Naive B cell (primary cell): ENCODE data around the gene ATAT1. TPM values are rescaled to one million over a fixed set of nuclear protein-coding genes. Genes with fewer than 3 reads are reported as not detected.
A peak's percentile ranks its signal among the peaks of the same experiment; 100 is the strongest.

Experiments
- ATAC-seq, 2 donors: fragments of 150-1000 bp; cut with Tn5 transposase; 2 replicates each; pipeline ENCODE4 v1.10.0; 2021; ENCODE audit warnings: low read depth in 2 of 2, mild to moderate bottlenecking in 2 of 2, moderate library complexity in 2 of 2
- DNase-seq: peaks from one replicate; pipeline ENCODE4 v3.0.0; 2022
- H3K27ac Mint-ChIP-seq, 6 donors: one replicate each; pipeline ENCODE4 v1.8.0; 2020 to 2022; ENCODE audit warnings: mild to moderate bottlenecking in 6 of 6, mixed read lengths in 6 of 6, moderate library complexity in 5 of 6, inconsistent platforms in 2 of 6
- H3K27me3 Mint-ChIP-seq, 3 donors: one replicate each; pipeline ENCODE4 v1.8.0; 2021 to 2022; ENCODE audit warnings: mixed read lengths in 3 of 3, mild to moderate bottlenecking in 1 of 3
- H3K36me3 Mint-ChIP-seq, 2 donors: one replicate each; pipeline ENCODE4 v1.8.0; 2020 to 2022; ENCODE audit warnings: mixed read lengths in 2 of 2, inconsistent platforms in 1 of 2, mild to moderate bottlenecking in 1 of 2
- H3K4me1 Mint-ChIP-seq, 3 donors: one replicate each; pipeline ENCODE4 v1.8.0; 2020 to 2022; ENCODE audit warnings: mixed read lengths in 3 of 3, inconsistent platforms in 1 of 3, mild to moderate bottlenecking in 1 of 3, moderate library complexity in 1 of 3
- H3K4me3 Mint-ChIP-seq, 8 donors: one replicate each; pipeline ENCODE4 v1.8.0; 2020 to 2022; ENCODE audit warnings: mild to moderate bottlenecking in 8 of 8, mixed read lengths in 8 of 8, moderate library complexity in 8 of 8, inconsistent platforms in 2 of 8
- H3K9me3 Mint-ChIP-seq, 7 donors: one replicate each; pipeline ENCODE4 v1.8.0; 2020 to 2022; ENCODE audit warnings: mixed read lengths in 7 of 7, mild to moderate bottlenecking in 5 of 7, inconsistent platforms in 2 of 7, moderate library complexity in 1 of 7
- polyA plus RNA-seq, 6 donors: library from polyadenylated mRNA; unstranded; fragments of 300-500 nt; fragmentation: Illumina TruSeq; gene quantifications; one replicate each; pipeline ENCODE4 v1.2.3, GENCODE V29; 2021; ENCODE audit warnings: low read depth in 6 of 6

Gene ATAT1
- polyA plus RNA-seq, 6 donors from 2014 or later, result 0.79 to 4.1 (median 2.0) TPM

- Mint-ChIP-seq H3K36me3 (peaks cover 22 to 30% of the 10 kb centered on the region in 2 donors), H3K4me3 (peak overlapping the region; percentile 94 to 100 (median 98)), H3K27me3 (no peaks in the 10 kb centered on the region), H3K27ac (peak overlapping the region; percentile 99 to 100 (median 100)), H3K4me1 (peaks cover 33 to 54% (median 44%) of the 10 kb centered on the region in 3 donors), H3K9me3 (peaks cover 0 to 4% (median 0%) of the 10 kb centered on the region in 7 donors)
- ATAC-seq (no peak), DNase-seq (peak; percentile 50)
Observed at GRCh38 chr6:30615958-30616810, 10.5 kb upstream of the ATAT1 start.

- Mint-ChIP-seq H3K9me3 (peaks cover 0 to 4% (median 0%) of the 10 kb centered on the region in 7 donors), H3K36me3 (peaks cover 22 to 30% of the 10 kb centered on the region in 2 donors), H3K27ac (peak within 1 kb of the TSS; percentile 99 to 100 (median 100)), H3K4me1 (peaks cover 25 to 46% (median 36%) of the 10 kb centered on the region in 3 donors), H3K27me3 (no peaks in the 10 kb centered on the region), H3K4me3 (peak within 1 kb of the TSS; percentile 94 to 100 (median 98))
- DNase-seq, result peak; percentile 99
- peak; percentile 70 to 72 for ATAC-seq
Observed at GRCh38 chr6:30616811-30617564, 9.7 kb upstream of the ATAT1 start, which contains the start of gene PPP1R10. Gene PPP1R10, minus strand, starts transcription at chr6:30617243. Its CDS starts 7,299 bp downstream, at chr6:30609944.

GRCh38 chr6:30617565-30618269 lies 9.0 kb upstream of the ATAT1 start, which contains the start of gene MRPS18B:
Gene MRPS18B, plus strand, starts transcription at chr6:30617840. Its CDS starts 26 bp downstream, at chr6:30617866.
- H3K4me1 Mint-ChIP-seq, result peaks cover 26 to 38% (median 32%) of the 10 kb centered on the region in 3 donors
- peak; percentile 97 for DNase-seq
- H3K9me3 Mint-ChIP-seq, result peaks cover 0 to 4% (median 0%) of the 10 kb centered on the region in 7 donors
- peak within 1 kb of the TSS; percentile 99 to 100 (median 100) for H3K27ac Mint-ChIP-seq
- peaks cover 22 to 30% of the 10 kb centered on the region in 2 donors for H3K36me3 Mint-ChIP-seq
- peak; percentile 74 to 75 for ATAC-seq
- peak within 1 kb of the TSS; percentile 94 to 100 (median 98) for H3K4me3 Mint-ChIP-seq
- H3K27me3 Mint-ChIP-seq, result no peaks in the 10 kb centered on the region

GRCh38 chr6:30618270-30618797 lies 8.3 kb upstream of the ATAT1 start:
- Mint-ChIP-seq H3K27me3 (no peaks in the 10 kb centered on the region), H3K4me1 (peaks cover 26 to 32% (median 29%) of the 10 kb centered on the region in 3 donors), H3K27ac (peak overlapping the region; percentile 99 to 100 (median 100)), H3K9me3 (peaks cover 0 to 4% (median 0%) of the 10 kb centered on the region in 7 donors), H3K36me3 (peaks cover 22 to 30% of the 10 kb centered on the region in 2 donors), H3K4me3 (peak overlapping the region; percentile 94 to 100 (median 98))
- DNase-seq (no peak), ATAC-seq (no peak)

GRCh38 chr6:30619561-30619960 lies 7.1 kb upstream of the ATAT1 start:
- peaks cover 18 to 23% (median 21%) of the 10 kb centered on the region in 3 donors for H3K4me1 Mint-ChIP-seq
- peaks cover 0 to 4% (median 0%) of the 10 kb centered on the region in 7 donors for H3K9me3 Mint-ChIP-seq
- peaks cover 22 to 31% of the 10 kb centered on the region in 2 donors for H3K36me3 Mint-ChIP-seq
- H3K27me3 Mint-ChIP-seq, result no peaks in the 10 kb centered on the region
- DNase-seq (no peak), ATAC-seq (no peak)
- H3K4me3 Mint-ChIP-seq, result peak overlapping the region in 5 of 8 donors; percentile 6 to 100 (median 94)
- H3K27ac Mint-ChIP-seq, result peak overlapping the region in 3 of 6 donors; percentile 22 to 100 (median 52)

GRCh38 chr6:30625511-30625910 lies 1.2 kb upstream of the ATAT1 start:
- Mint-ChIP-seq H3K4me3 (peak overlapping the region in 4 of 8 donors; percentile 65 to 89 (median 83)), H3K4me1 (peaks cover 19 to 33% (median 25%) of the 10 kb centered on the region in 3 donors), H3K27ac (peak overlapping the region in 3 of 6 donors; percentile 41 to 93 (median 93))

GRCh38 chr6:30635834-30636233 lies 9.2 kb downstream of the ATAT1 start:
- H3K9me3 Mint-ChIP-seq, result no peaks in the 10 kb centered on the region
- peaks cover 11 to 14% of the 10 kb centered on the region in 2 donors for H3K36me3 Mint-ChIP-seq
- no peak overlapping the region for H3K4me3 Mint-ChIP-seq
- H3K27ac Mint-ChIP-seq, result peak overlapping the region in 1 of 6 donors; percentile 39
- DNase-seq (no peak), ATAC-seq (no peak)
- peaks cover 0 to 9% (median 0%) of the 10 kb centered on the region in 3 donors for H3K4me1 Mint-ChIP-seq
- no peaks in the 10 kb centered on the region for H3K27me3 Mint-ChIP-seq

More at GRCh38 chr6:30625511-30625910, 1.2 kb upstream of the ATAT1 start:
- H3K36me3 Mint-ChIP-seq, result peaks cover 0 to 14% of the 10 kb centered on the region in 2 donors
- no peak for ATAC-seq
- no peaks in the 10 kb centered on the region for H3K9me3 Mint-ChIP-seq
- DNase-seq, result no peak
- no peaks in the 10 kb centered on the region for H3K27me3 Mint-ChIP-seq

- H3K27me3 Mint-ChIP-seq, result no peaks in the 10 kb centered on the region
- ATAC-seq (no peak), DNase-seq (no peak)
- H3K27ac Mint-ChIP-seq, result no peak overlapping the region
- H3K4me3 Mint-ChIP-seq, result no peak overlapping the region
- peaks cover 13 to 15% (median 14%) of the 10 kb centered on the region in 3 donors for H3K4me1 Mint-ChIP-seq
- H3K36me3 Mint-ChIP-seq, result peaks cover 0 to 7% of the 10 kb centered on the region in 2 donors
- no peaks in the 10 kb centered on the region for H3K9me3 Mint-ChIP-seq
Observed at GRCh38 chr6:30640481-30640880, 13.8 kb downstream of the ATAT1 start.

- H3K27ac Mint-ChIP-seq, result peak overlapping the region in 2 of 6 donors; percentile 7 to 14
- ATAC-seq (no peak), DNase-seq (no peak)
- peaks cover 0 to 7% of the 10 kb centered on the region in 2 donors for H3K36me3 Mint-ChIP-seq
- no peaks in the 10 kb centered on the region for H3K9me3 Mint-ChIP-seq
- no peak overlapping the region for H3K4me3 Mint-ChIP-seq
- no peaks in the 10 kb centered on the region for H3K27me3 Mint-ChIP-seq
- H3K4me1 Mint-ChIP-seq, result peaks cover 13 to 21% (median 19%) of the 10 kb centered on the region in 3 donors
Observed at GRCh38 chr6:30641048-30641447, 14.4 kb downstream of the ATAT1 start.

- Mint-ChIP-seq H3K4me3 (peak overlapping the region in 1 of 8 donors; percentile 47), H3K4me1 (peaks cover 25 to 35% (median 28%) of the 10 kb centered on the region in 3 donors), H3K27ac (peak overlapping the region in 2 of 6 donors; percentile 59 to 72), H3K9me3 (no peaks in the 10 kb centered on the region), H3K27me3 (no peaks in the 10 kb centered on the region), H3K36me3 (peaks cover 0 to 7% of the 10 kb centered on the region in 2 donors)
- DNase-seq, result no peak
- ATAC-seq, result no peak
Observed at GRCh38 chr6:30643656-30644055, 17.0 kb downstream of the ATAT1 start.

- H3K4me3 Mint-ChIP-seq, result peak overlapping the region in 2 of 8 donors; percentile 26 to 93
Observed at GRCh38 chr6:30644769-30645168, 18.1 kb downstream of the ATAT1 start.

GRCh38 chr6:30645989-30646388 lies 19.3 kb downstream of the ATAT1 start:
- Mint-ChIP-seq H3K4me3 (peak overlapping the region in 5 of 8 donors; percentile 30 to 94 (median 88)), H3K9me3 (no peaks in the 10 kb centered on the region), H3K27ac (peak overlapping the region in 5 of 6 donors; percentile 24 to 93 (median 84)), H3K27me3 (no peaks in the 10 kb centered on the region), H3K4me1 (peaks cover 30 to 42% (median 31%) of the 10 kb centered on the region in 3 donors), H3K36me3 (peaks cover 0 to 4% of the 10 kb centered on the region in 2 donors)
- DNase-seq (no peak), ATAC-seq (no peak)

More at GRCh38 chr6:30644769-30645168, 18.1 kb downstream of the ATAT1 start:
- Mint-ChIP-seq H3K27me3 (no peaks in the 10 kb centered on the region), H3K9me3 (no peaks in the 10 kb centered on the region), H3K36me3 (peaks cover 0 to 7% of the 10 kb centered on the region in 2 donors), H3K27ac (peak overlapping the region in 1 of 6 donors; percentile 53), H3K4me1 (peaks cover 28 to 39% (median 28%) of the 10 kb centered on the region in 3 donors)
- ATAC-seq (no peak), DNase-seq (no peak)
